ENCODE results near the gene ROBO1. TPM values are rescaled to one million over a fixed set of nuclear protein-coding genes. Genes with fewer than 3 reads are reported as not detected.

Gene ROBO1
- total and polyA plus RNA-seq, 2 of the 8 experiments (the other 6 are each of a cell fraction or from before 2014, with no cell fraction given), result 51.4 to 91.0 TPM

DNA sequence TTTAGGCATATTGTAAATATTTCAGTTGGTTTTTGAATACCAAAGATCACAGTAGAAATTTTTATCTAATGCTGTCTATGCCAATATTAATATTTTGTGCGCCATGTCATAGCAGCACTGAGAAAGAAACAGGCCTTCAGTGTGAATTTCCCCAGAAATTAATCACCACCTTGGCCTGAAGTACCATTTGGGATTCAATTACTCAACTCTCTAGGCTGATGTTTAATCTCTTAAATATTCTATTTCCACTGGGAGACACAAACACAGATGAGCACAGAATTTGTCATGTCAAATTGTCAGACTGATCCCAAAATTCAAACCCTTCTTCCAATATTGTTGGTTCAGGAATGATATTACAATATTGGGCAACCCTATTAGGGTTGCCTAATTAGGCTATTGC lies 509.3 kb downstream of the ROBO1 start:
- Histone ChIP-seq H3K9ac (replicated peaks in 1 of 4; ENCODE audit: extremely low read depth in 1 of 4, low read depth in 3 of 4, low read length in 3 of 4) (no peak overlapping the region), H2BK5ac (ENCODE audit: low read depth, low read length) (no peak overlapping the region), H3K4me1 (replicated peaks in 1 of 4; ENCODE audit: control insufficient read depth in 3 of 4, insufficient read depth in 4 of 4, low read length in 3 of 4) (no peaks in the 10 kb centered on the region), H4K5ac (ENCODE audit: insufficient read length, low read depth, low read length) (no peak overlapping the region), H3K27ac (ENCODE audit: low read depth, low read length) (no peak overlapping the region), H3K79me2 (ENCODE audit: control insufficient read depth in 1 of 2, insufficient read depth in 2 of 2, low read length in 2 of 2) (no peaks in the 10 kb centered on the region), H2BK120ac (replicated peaks; ENCODE audit: low read depth, low read length) (no peak overlapping the region), H3K36me3 (ENCODE audit: control insufficient read depth in 2 of 4, insufficient read depth in 4 of 4, low read length in 3 of 4) (no peaks in the 10 kb centered on the region; a peak in 1 of 8 replicates), H2AFZ (ENCODE audit: low read length) (no peak overlapping the region), H3K23ac (ENCODE audit: insufficient read length) (no peak overlapping the region), H3K9me3 (ENCODE audit: insufficient read depth in 2 of 2, low read depth in 1 of 2, low read length in 1 of 2) (no peaks in the 10 kb centered on the region), H3K18ac (ENCODE audit: extremely low read depth, low read length) (no peak overlapping the region), H2BK20ac (ENCODE audit: low read length) (no peak overlapping the region), H3K79me1 (ENCODE audit: low read depth, low read length) (no peaks in the 10 kb centered on the region), H2BK12ac (ENCODE audit: low read depth, low read length) (no peak overlapping the region), H3K4me2 (ENCODE audit: insufficient read depth in 1 of 2, low read depth in 2 of 2, low read length in 2 of 2) (no peak overlapping the region), H3K23me2 (ENCODE audit: low read depth, low read length) (no peaks in the 10 kb centered on the region), H4K8ac (ENCODE audit: extremely low read depth, insufficient read depth, low read length) (no peak overlapping the region), H3K27me3 (replicated peaks in 1 of 4; ENCODE audit: control insufficient read depth in 3 of 4, extremely low read depth in 1 of 4, insufficient read depth in 3 of 4, low read length in 3 of 4) (no peaks in the 10 kb centered on the region), H3K56ac (replicated peaks; ENCODE audit: insufficient read length, low read depth, low read length) (no peak overlapping the region), H3K4ac (replicated peaks; ENCODE audit: insufficient read length, low read depth, low read length) (no peak overlapping the region), H3K4me3 (ENCODE audit: extremely low read depth in 1 of 4, insufficient read depth in 2 of 4, low read depth in 3 of 4, low read length in 4 of 4) (no peak overlapping the region), H4K91ac (replicated peaks; ENCODE audit: insufficient read length, low read length) (no peak overlapping the region), H2AK5ac (ENCODE audit: low read depth, low read length) (no peak overlapping the region), H4K20me1 (replicated peaks in 1 of 2; ENCODE audit: control insufficient read depth in 1 of 2, insufficient read depth in 2 of 2, low read length in 2 of 2) (no peaks in the 10 kb centered on the region), H3K14ac (ENCODE audit: insufficient read length) (no peak overlapping the region), H2BK15ac (ENCODE audit: low read length) (no peak overlapping the region)
- no peak for FAIRE-seq
- no peak for DNase-seq (ENCODE audit: low read depth in 1 of 2, low spot score in 2 of 2)
- 100% methylated on average over 1 of the region's 1 CpG; no CpG with 5 or more reads in 1 of the 2 experiments for WGBS, 2 experiments (ENCODE audit: extremely low coverage in 1 of 2, insufficient coverage in 1 of 2, insufficient read length in 1 of 2, insufficient replicate concordance in 2 of 2, low coverage in 1 of 2, low lambda C conversion rate in 2 of 2, missing lambda C conversion rate in 1 of 2)
- ChIA-PET POLR2A (ENCODE audit: partially characterized antibody) (no interaction called here), CTCF (ENCODE audit: partially characterized antibody) (no interaction called here)
- TF ChIP-seq MAFK (IDR thresholded peaks at IDR 0.05; ENCODE audit: low read depth, low read length) (no peak), RFX5 (IDR thresholded peaks at IDR 0.05; ENCODE audit: borderline replicate concordance, low read depth, low read length) (no peak), YY1 (IDR thresholded peaks at IDR 0.05; ENCODE audit: low read depth, low read length) (no peak), POU5F1 (IDR thresholded peaks at IDR 0.05; ENCODE audit: low read depth, low read length) (no peak), PHF8 (conservative IDR thresholded peaks at IDR 0.05; ENCODE audit: low read depth, low read length) (no peak), ASH2L (IDR thresholded peaks at IDR 0.05; ENCODE audit: low read length) (no peak)
